Measurements from ENCODE around the gene SRC. TPM values are rescaled to one million over a fixed set of nuclear protein-coding genes. Genes with fewer than 3 reads are reported as not detected.

SRC gene
- total and polyA plus RNA-seq, 2 of the 8 experiments (the other 6 are each of a cell fraction or from before 2014, with no cell fraction given), result 27.6 to 28.8 TPM

DNA sequence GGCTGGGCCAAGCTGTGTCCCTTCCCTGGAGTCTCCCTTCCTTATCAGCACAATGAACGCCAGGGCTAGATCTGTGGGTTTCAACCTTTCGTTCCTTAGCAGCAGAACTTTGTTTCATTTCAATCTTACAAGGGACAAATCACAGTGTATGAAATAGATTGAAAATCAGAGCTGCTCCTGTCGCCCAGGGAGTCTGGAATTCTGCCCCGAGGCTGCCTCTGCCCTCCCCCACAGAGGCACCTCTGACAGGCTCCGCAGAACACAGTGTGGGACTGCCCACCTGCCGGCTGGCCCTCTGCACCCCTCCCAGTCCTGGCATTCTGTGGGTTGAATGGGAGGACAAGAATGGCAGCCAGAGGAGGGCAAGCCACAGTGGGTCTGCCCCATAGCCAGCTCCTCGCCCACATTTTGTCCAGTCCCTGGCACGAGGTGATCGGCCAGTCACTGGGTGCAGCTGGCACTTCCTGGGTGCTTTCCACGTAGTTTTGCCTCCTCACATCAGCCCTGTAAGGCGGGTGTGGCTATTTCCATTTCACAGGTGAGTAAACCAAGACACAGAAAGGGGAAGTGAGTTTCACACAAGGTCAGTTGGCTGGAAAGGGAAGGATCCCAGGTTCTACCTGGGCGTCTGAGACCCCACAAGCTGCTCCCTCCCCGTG is 30.4 kb upstream of the SRC start (continued):
- TF ChIP-seq, protein P1, sequence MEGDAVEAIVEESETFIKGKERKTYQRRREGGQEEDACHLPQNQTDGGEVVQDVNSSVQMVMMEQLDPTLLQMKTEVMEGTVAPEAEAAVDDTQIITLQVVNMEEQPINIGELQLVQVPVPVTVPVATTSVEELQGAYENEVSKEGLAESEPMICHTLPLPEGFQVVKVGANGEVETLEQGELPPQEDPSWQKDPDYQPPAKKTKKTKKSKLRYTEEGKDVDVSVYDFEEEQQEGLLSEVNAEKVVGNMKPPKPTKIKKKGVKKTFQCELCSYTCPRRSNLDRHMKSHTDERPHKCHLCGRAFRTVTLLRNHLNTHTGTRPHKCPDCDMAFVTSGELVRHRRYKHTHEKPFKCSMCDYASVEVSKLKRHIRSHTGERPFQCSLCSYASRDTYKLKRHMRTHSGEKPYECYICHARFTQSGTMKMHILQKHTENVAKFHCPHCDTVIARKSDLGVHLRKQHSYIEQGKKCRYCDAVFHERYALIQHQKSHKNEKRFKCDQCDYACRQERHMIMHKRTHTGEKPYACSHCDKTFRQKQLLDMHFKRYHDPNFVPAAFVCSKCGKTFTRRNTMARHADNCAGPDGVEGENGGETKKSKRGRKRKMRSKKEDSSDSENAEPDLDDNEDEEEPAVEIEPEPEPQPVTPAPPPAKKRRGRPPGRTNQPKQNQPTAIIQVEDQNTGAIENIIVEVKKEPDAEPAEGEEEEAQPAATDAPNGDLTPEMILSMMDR (IDR thresholded peaks at IDR 0.05; ENCODE audit: control extremely low read depth in 1 of 3, insufficient read depth in 1 of 3, low read depth in 1 of 3, low read length in 3 of 3), result no peak

Data from H1 (cell line).